Heart right ventricle (tissue), 16 donors: ENCODE data around the gene DHDDS. TPM values are rescaled to one million over a fixed set of nuclear protein-coding genes. Genes with fewer than 3 reads are reported as not detected.
A peak's percentile ranks its signal among the peaks of the same experiment; 100 is the strongest.
"Not testable (repeated sequence)": the region's sequence is repeated elsewhere in the genome, so short reads cannot be mapped to it uniquely, and the experiment has no call there.

Experiments used
- ATAC-seq, 8 donors: fragments of 200-7000 bp; cut with Tn5 transposase; one replicate each; pipeline ENCODE4 v1.9.1; 2020; ENCODE audit warnings: mild to moderate bottlenecking in 8 of 8, moderate library complexity in 8 of 8, moderate number of reproducible peaks in 1 of 8
- DNase-seq, 2 donors: peaks; one replicate each; pipeline ENCODE4 v3.0.0-alpha.2; 2020
- H3K27ac ChIP-seq, 10 donors: fragments of 200-600 bp; sonication (generic) in 2 of 10; one replicate each; pipeline versions ENCODE4 v1.5.0 to v1.8.0; 2020 to 2022; ENCODE audit warnings: mild to moderate bottlenecking in 3 of 10
- H3K27me3 ChIP-seq, 7 donors: fragments of 200-600 bp; one replicate each; pipeline ENCODE4 v1.8.0; 2021 to 2022; ENCODE audit warnings: mild to moderate bottlenecking in 2 of 7
- H3K36me3 ChIP-seq, 9 donors: fragments of 200-600 bp; sonication (generic) in 1 of 9; one replicate each; pipeline versions ENCODE4 v1.5.0 to v1.8.0; 2020 to 2022; ENCODE audit warnings: mild to moderate bottlenecking in 2 of 9
- H3K4me1 ChIP-seq, 9 donors: fragments of 200-600 bp; sonication (generic) in 1 of 9; one replicate each; pipeline versions ENCODE4 v1.5.0 to v1.8.0; 2020 to 2022; ENCODE audit warnings: mild to moderate bottlenecking in 4 of 9
- H3K4me3 ChIP-seq, 10 donors: fragments of 200-600 bp; sonication (generic) in 2 of 10; one replicate each; pipeline versions ENCODE4 v1.5.0 to v1.8.0; 2020 to 2022; ENCODE audit warnings: mild to moderate bottlenecking in 7 of 10, moderate library complexity in 2 of 10
- H3K9me3 ChIP-seq, 11 donors: fragments of 200-600 bp in 10 of 11; sonication (generic) in 2 of 11; one replicate each; pipeline versions ENCODE4 v1.5.0 to v1.8.0; 2013 to 2022; ENCODE audit warnings: mild to moderate bottlenecking in 2 of 11, control low read depth in 1 of 11, moderate library complexity in 1 of 11
- CTCF ChIP-seq, 9 donors: fragments of 200-600 bp; sonication (generic) in 2 of 9; IDR thresholded peaks; one replicate each; pipeline versions ENCODE4 v1.5.0 to v1.8.0; 2021 to 2022; ENCODE audit warnings: antibody characterized with exemption in 9 of 9, mild to moderate bottlenecking in 5 of 9, moderate library complexity in 1 of 9
- WGBS, 2 donors: extraction: QIAGEN DNeasy Blood & Tissue Kit; methylation state at CpG; one replicate each; pipeline ENCODE4 v1.1.7; 2013; ENCODE audit warnings: inconsistent platforms in 1 of 2; 5-methylcytosine and 5-hydroxymethylcytosine counted together
- intact Hi-C, 10 donors: fragments of 100-400 bp; cut with DNase I; formaldehyde crosslinking; loops; one replicate each; pipeline versions ENCODE4 v1.11.1 to v1.14.2; 2022
- polyA plus RNA-seq, 2 donors: library from polyadenylated mRNA; stranded (reverse); fragments of 200-250 nt; gene quantifications; one replicate each; pipeline ENCODE4 v1.2.3, GENCODE V29; 2013
- total RNA-seq, 10 donors: library from RNA; stranded (reverse); fragmentation: NEBNext Ultra II Directional in 3 of 10; extraction: Animal tissue kit (Norgen Biotek cat#: 25700) in 3 of 10; gene quantifications; one replicate each; pipeline versions ENCODE4 v1.2.1 to v1.2.4, GENCODE V29; 2021 to 2023
- donor health status: Arrhythmogenic right ventricular cardiomyopathy.
- donor health status: ischemic (EF 13 %, LVEDD 7.1; RV severe dilation, severe dysfunction).
- donor health status: healthy with polysubstance abuse.
- donor health status: DM: no; HTN: yes; CAD: no.
- donor health status: DM: no; HTN: no; CAD: no.
- donor health status: ischemic (EF 25% LVEDD 6.9; RV normal size, moderate dysfunction).
- donor health status: ischemic (EF 25% LVEDD 5.7; RV mildly dilated, moderate dysfunction).
- donor health status: healthy.
- donor health status: DM: yes; HTN: yes; CAD: no.
- donor health status: Ischemic cardiomyopathy.
- donor health status: ischemic (EF 35%, LVEDD 5.7; RV mildly dilated, moderate dysfunction).
- donor health status: nonischemic (EF 11% LVEDD 7.7; RV severe dilation, severe dysfunction).
- donor health status: DM: yes; HTN: yes; CAD: no.
- donor health status: PGD.
- donor health status: ischemic (EF 29% LVEDD 5.4; RV normal size, mild dysfunction).
- donor health status: nonischemic (EF 23%, LVEDD 6.1; RV moderate dilation, normal function).

Gene DHDDS
- total and polyA plus RNA-seq, 12 donors, result 22.1 to 45.8 (median 31.6) TPM

- Histone ChIP-seq H3K27ac (no peak overlapping the region), H3K4me1 (no peaks in the 10 kb centered on the region), H3K4me3 (no peak overlapping the region), H3K27me3 (no peaks in the 10 kb centered on the region), H3K36me3 (no peaks in the 10 kb centered on the region), H3K9me3 (no peaks in the 10 kb centered on the region)
- 87 to 90% methylated on average over 3 of the region's 3 CpGs for WGBS, 2 donors
- intact Hi-C loops, result loop anchor here in 1 of 10 donors (10.0 kb wide), 1 partner anchor 101 kb away; no protein-coding TSS in a partner anchor
- no peak for DNase-seq
- no peak for TF ChIP-seq CTCF (IDR thresholded peaks at IDR 0.05)
- no peak for ATAC-seq
Observed at GRCh38 chr1:26493938-26494337, 61.8 kb downstream of the DHDDS start.

GRCh38 chr1:26496861-26497260 is 64.7 kb downstream of the DHDDS start:
- no peak overlapping the region for H3K4me3 ChIP-seq
- no peaks in the 10 kb centered on the region for H3K9me3 ChIP-seq
- H3K4me1 ChIP-seq, result peaks cover 2 to 20% (median 15%) of the 10 kb centered on the region in 9 donors
- ATAC-seq (no peak), DNase-seq (no peak)
- TF ChIP-seq CTCF (IDR thresholded peaks at IDR 0.05), result no peak
- intact Hi-C loops, result loop anchor here in 1 of 10 donors (10.0 kb wide), 1 partner anchor 98 kb away; no protein-coding TSS in a partner anchor
- no peak overlapping the region for H3K27ac ChIP-seq
- WGBS, 2 donors, result 57 to 65% methylated on average over 4 of the region's 4 CpGs
- H3K36me3 ChIP-seq, result no peaks in the 10 kb centered on the region
- no peaks in the 10 kb centered on the region for H3K27me3 ChIP-seq

- H3K4me1 ChIP-seq, result peaks cover 2 to 21% (median 16%) of the 10 kb centered on the region in 9 donors
- 92 to 94% methylated on average over 7 of the region's 7 CpGs for WGBS, 2 donors
- no peak overlapping the region for H3K27ac ChIP-seq
- no peak for TF ChIP-seq CTCF (IDR thresholded peaks at IDR 0.05)
- no peaks in the 10 kb centered on the region for H3K36me3 ChIP-seq
- no peak overlapping the region for H3K4me3 ChIP-seq
- no peaks in the 10 kb centered on the region for H3K9me3 ChIP-seq
- ATAC-seq, result no peak
- DNase-seq, result no peak
- intact Hi-C loops, result loop anchor here in 1 of 10 donors (10.0 kb wide), 1 partner anchor 96 kb away; no protein-coding TSS in a partner anchor
- H3K27me3 ChIP-seq, result no peaks in the 10 kb centered on the region
Observed at GRCh38 chr1:26498894-26499293, 66.8 kb downstream of the DHDDS start.

GRCh38 chr1:26500488-26501175 is 68.5 kb downstream of the DHDDS start:
- 1% methylated on average over 69 to 74 of the region's 74 CpGs for WGBS, 2 donors
- DNase-seq (peak; percentile 88 to 93), ATAC-seq (peak; percentile 92 to 95 (median 94))
- H3K27ac ChIP-seq, result peak overlapping the region; percentile 77 to 98 (median 95)
- no peaks in the 10 kb centered on the region for H3K36me3 ChIP-seq
- no peaks in the 10 kb centered on the region for H3K9me3 ChIP-seq
- intact Hi-C loops, result loop anchor here in 4 of 10 donors (2.0 to 10.0 kb wide), 5 partner anchors 28 to 374 kb away; partner anchors contain the start of gene HMGN2 (in 1 of the 4)
- no peaks in the 10 kb centered on the region for H3K27me3 ChIP-seq
- H3K4me1 ChIP-seq, result peaks cover 2 to 21% (median 16%) of the 10 kb centered on the region in 9 donors
- peak in 4 of 9 donors; percentile 7 to 37 (median 29) for TF ChIP-seq CTCF (IDR thresholded peaks at IDR 0.05)
- peak overlapping the region; percentile 15 to 90 (median 75) for H3K4me3 ChIP-seq

GRCh38 chr1:26510711-26511110 is 78.6 kb downstream of the DHDDS start:
- ATAC-seq, DNase-seq, H3K27me3 ChIP-seq, H3K9me3 ChIP-seq, intact Hi-C loops, H3K4me1 ChIP-seq, H3K27ac ChIP-seq, H3K36me3 ChIP-seq, H3K4me3 ChIP-seq: not testable (repeated sequence)
- 82 to 83% methylated on average over 2 of the region's 2 CpGs for WGBS, 2 donors

GRCh38 chr1:26515836-26516235 is 83.7 kb downstream of the DHDDS start:
- H3K27me3 ChIP-seq, intact Hi-C loops, H3K4me1 ChIP-seq, H3K36me3 ChIP-seq, DNase-seq, ATAC-seq, H3K4me3 ChIP-seq, H3K9me3 ChIP-seq, H3K27ac ChIP-seq: not testable (repeated sequence)
- 81 to 92% methylated on average over 4 of the region's 4 CpGs for WGBS, 2 donors
